GM18868 (cell line): Measurements from ENCODE around the gene GCAT.
"Not testable (repeated sequence)": the region's sequence is repeated elsewhere in the genome, so short reads cannot be mapped to it uniquely, and the experiment has no call there.

ENCODE experiments used
- ATAC-seq: cut with Tn5 transposase; IDR thresholded peaks from one replicate; pipeline ENCODE4 v1.9.1; 2021; ENCODE audit warnings: mild to moderate bottlenecking, moderate library complexity; ENCODE audit not compliant: unreplicated experiment

Gene GCAT

GRCh38 chr22:37781434-37782059 is 26.2 kb upstream of the GCAT start:
- no peak for ATAC-seq

- no peak for ATAC-seq
Measured at GRCh38 chr22:37782340-37783168, 25.2 kb upstream of the GCAT start.

GRCh38 chr22:37784829-37785495 is 22.8 kb upstream of the GCAT start:
- ATAC-seq = no peak

- ATAC-seq = no peak
Measured at GRCh38 chr22:37790234-37790633, 17.5 kb upstream of the GCAT start.

- no peak for ATAC-seq
Measured at GRCh38 chr22:37792494-37792893, 15.2 kb upstream of the GCAT start.

GRCh38 chr22:37794376-37794775 is 13.4 kb upstream of the GCAT start:
- ATAC-seq = no peak

- ATAC-seq = no peak
Measured at GRCh38 chr22:37796079-37796478, 11.7 kb upstream of the GCAT start.

GRCh38 chr22:37797259-37797658 is 10.5 kb upstream of the GCAT start:
- not testable (repeated sequence) for ATAC-seq

GRCh38 chr22:37797874-37798500 is 9.7 kb upstream of the GCAT start:
- no peak for ATAC-seq

- not testable (repeated sequence) for ATAC-seq
Measured at GRCh38 chr22:37799979-37800378, 7.8 kb upstream of the GCAT start.

GRCh38 chr22:37801946-37802309 is 5.8 kb upstream of the GCAT start:
- no peak for ATAC-seq

- ATAC-seq = no peak
Measured at GRCh38 chr22:37802310-37803194, 5.2 kb upstream of the GCAT start.

- ATAC-seq = no peak
Measured at GRCh38 chr22:37803195-37803638, 4.5 kb upstream of the GCAT start.

- no peak for ATAC-seq
Measured at GRCh38 chr22:37803639-37804351, 3.9 kb upstream of the GCAT start.

- ATAC-seq = no peak
Measured at GRCh38 chr22:37804352-37804880, 3.3 kb upstream of the GCAT start.

GRCh38 chr22:37804881-37805809 is 2.6 kb upstream of the GCAT start:
- ATAC-seq = no peak

- ATAC-seq = no peak
Measured at GRCh38 chr22:37805810-37806277, 1.9 kb upstream of the GCAT start.
